Left ventricle myocardium inferior (tissue), 1 donor: ENCODE data around the gene EML2. TPM values are rescaled to one million over a fixed set of nuclear protein-coding genes. Genes with fewer than 3 reads are reported as not detected.
A peak's percentile ranks its signal among the peaks of the same experiment; 100 is the strongest.
"Not testable (repeated sequence)": the region's sequence is repeated elsewhere in the genome, so short reads cannot be mapped to it uniquely, and the experiment has no call there.

Source experiments
- DNase-seq: peaks from one replicate; pipeline ENCODE4 v3.0.0-alpha.2; 2020
- H3K27ac ChIP-seq: fragments of 200-600 bp; replicated peaks from 2 replicates; pipeline ENCODE4 v1.8.0; 2021
- H3K27me3 ChIP-seq: fragments of 200-600 bp; 2 replicates; pipeline ENCODE4 v1.8.0; 2021; ENCODE audit warnings: low read depth
- H3K36me3 ChIP-seq: fragments of 200-600 bp; 2 replicates; pipeline ENCODE4 v1.8.0; 2021
- H3K4me1 ChIP-seq: fragments of 200-600 bp; 2 replicates; pipeline ENCODE4 v1.8.0; 2021
- H3K4me3 ChIP-seq: fragments of 200-600 bp; 2 replicates; pipeline ENCODE4 v1.8.0; 2021; ENCODE audit warnings: mild to moderate bottlenecking, moderate library complexity
- H3K9me3 ChIP-seq: fragments of 200-600 bp; replicated peaks from 2 replicates; pipeline ENCODE4 v1.8.0; 2021
- CTCF ChIP-seq: fragments of 200-600 bp; IDR thresholded peaks from 2 replicates; pipeline ENCODE4 v1.8.0; 2021; ENCODE audit warnings: antibody characterized with exemption, mild to moderate bottlenecking, borderline replicate concordance
- intact Hi-C: fragments of 100-400 bp; cut with micrococcal nuclease; formaldehyde crosslinking; loops from one replicate; pipeline ENCODE4 v1.11.0; 2022
- total RNA-seq: library from RNA; stranded (reverse); fragmentation: NEBNext Ultra II Directional; extraction: Animal tissue kit (Norgen Biotek cat#: 25700); gene quantifications from one replicate; pipeline ENCODE4 v1.2.1, GENCODE V29; 2021
- donor health status: DM: no; HTN: yes; CAD: no; lungs with severe emphysema.

Gene EML2
- total RNA-seq, 1 donor from 2014 or later: 48.4 TPM

DNA sequence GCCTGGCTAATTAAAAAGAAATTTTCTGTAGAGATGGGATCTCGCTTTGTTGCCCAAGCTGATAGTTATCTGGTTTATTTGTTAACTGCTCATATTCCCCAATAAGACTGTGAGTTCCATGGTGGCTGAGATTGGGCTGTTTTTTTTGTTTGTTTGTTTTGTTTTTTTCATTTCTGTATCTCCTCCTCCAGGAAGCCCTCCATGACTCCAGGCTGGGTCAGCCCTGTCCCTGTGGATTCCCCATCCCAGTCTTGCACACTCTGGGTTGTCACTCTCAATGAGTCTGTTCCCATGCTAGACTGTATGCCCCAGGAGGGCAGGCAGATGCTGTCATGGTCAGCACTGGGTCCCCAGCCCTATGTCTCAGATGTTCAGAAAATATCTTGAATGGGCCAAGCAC, 2.9 kb downstream of the EML2 start:
- DNase-seq: no peak
- no peak for TF ChIP-seq CTCF
- H3K27me3 ChIP-seq: no peaks in the 10 kb centered on the region

GRCh38 chr19:45632468-45633196, 6.6 kb downstream of the EML2 start:
- TF ChIP-seq CTCF: no peak
- peak; percentile 70 for DNase-seq
- intact Hi-C loops: no loop called here
- H3K36me3 ChIP-seq: peaks cover 31% of the 10 kb centered on the region
- peak overlapping the region; percentile 31 for H3K27ac ChIP-seq
- H3K4me3 ChIP-seq: no peak overlapping the region
- H3K4me1 ChIP-seq: peaks cover 15% of the 10 kb centered on the region
- no peaks in the 10 kb centered on the region for H3K27me3 ChIP-seq
- no peaks in the 10 kb centered on the region for H3K9me3 ChIP-seq

More for the DNA sequence above, 2.9 kb downstream of the EML2 start:
- peaks cover 5% of the 10 kb centered on the region for H3K36me3 ChIP-seq
- no peaks in the 10 kb centered on the region for H3K9me3 ChIP-seq
- no peak overlapping the region for H3K27ac ChIP-seq
- peaks cover 46% of the 10 kb centered on the region for H3K4me1 ChIP-seq
- intact Hi-C loops: no loop called here
- H3K4me3 ChIP-seq: no peak overlapping the region

- intact Hi-C loops: no loop called here
- Histone ChIP-seq H3K27me3 (no peaks in the 10 kb centered on the region), H3K36me3 (peaks cover 50% of the 10 kb centered on the region), H3K4me1 (peaks cover 9% of the 10 kb centered on the region), H3K9me3 (no peaks in the 10 kb centered on the region), H3K4me3 (no peak overlapping the region), H3K27ac (no peak overlapping the region)
- no peak for DNase-seq
- TF ChIP-seq CTCF: no peak
Measured at GRCh38 chr19:45630463-45630862, 8.7 kb downstream of the EML2 start.

GRCh38 chr19:45629704-45630103, 9.5 kb downstream of the EML2 start:
- peaks cover 9% of the 10 kb centered on the region for H3K4me1 ChIP-seq
- intact Hi-C loops: no loop called here
- H3K27ac ChIP-seq: no peak overlapping the region
- no peaks in the 10 kb centered on the region for H3K27me3 ChIP-seq
- H3K4me3 ChIP-seq: no peak overlapping the region
- H3K36me3 ChIP-seq: peaks cover 58% of the 10 kb centered on the region
- DNase-seq: no peak
- H3K9me3 ChIP-seq: no peaks in the 10 kb centered on the region
- no peak for TF ChIP-seq CTCF

- H3K27ac ChIP-seq, H3K27me3 ChIP-seq, H3K4me1 ChIP-seq, H3K9me3 ChIP-seq, H3K4me3 ChIP-seq, DNase-seq, intact Hi-C loops: not testable (repeated sequence)
- peaks cover 67% of the 10 kb centered on the region for H3K36me3 ChIP-seq
Measured at GRCh38 chr19:45628219-45628618, 11.0 kb downstream of the EML2 start.

DNA sequence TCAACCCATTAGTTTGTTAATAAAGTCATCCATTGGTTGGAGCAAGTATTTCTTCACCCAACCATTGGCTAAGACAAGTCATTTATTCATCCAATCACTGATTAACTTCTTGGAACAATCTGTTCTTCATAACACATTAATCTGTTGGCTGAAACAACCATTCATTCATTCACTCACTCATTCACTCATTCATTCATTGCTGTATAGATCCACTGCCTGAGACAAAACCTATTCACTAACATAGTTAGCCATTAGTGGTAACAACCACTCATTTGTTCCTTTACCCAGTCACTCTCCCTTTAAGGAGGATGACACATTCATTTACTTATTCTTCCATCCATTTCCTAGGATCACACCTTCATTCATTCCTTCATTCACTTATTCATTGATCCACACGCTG, 15.2 kb downstream of the EML2 start:
- Histone ChIP-seq H3K9me3 (no peaks in the 10 kb centered on the region), H3K4me3 (no peak overlapping the region), H3K27me3 (no peaks in the 10 kb centered on the region), H3K4me1 (no peaks in the 10 kb centered on the region), H3K27ac (no peak overlapping the region), H3K36me3 (peaks cover 81% of the 10 kb centered on the region)
- intact Hi-C loops: no loop called here
- DNase-seq: no peak
- TF ChIP-seq CTCF: no peak
